Activated CD8-positive, alpha-beta memory T cell treated with anti-CD3 and anti-CD28 coated beads for 1 hour (primary cell): ENCODE data around the gene RHEB.
"Not testable (repeated sequence)": the region's sequence is repeated elsewhere in the genome, so short reads cannot be mapped to it uniquely, and the experiment has no call there.

Experiments used
- DNase-seq, 2 donors: peaks; one replicate each; pipeline ENCODE4 v3.0.0-alpha.2; 2020; ENCODE audit warnings: low read depth in 1 of 2; ENCODE audit errors: extremely low read depth in 1 of 2

The RHEB gene

GRCh38 chr7:151519765-151520418 lies at the start of gene RHEB:
Gene RHEB (minus strand): TSS chr7:151519895. CDS start chr7:151519511, 384 bp downstream.
- DNase-seq = peak; percentile 97 to 99

DNA sequence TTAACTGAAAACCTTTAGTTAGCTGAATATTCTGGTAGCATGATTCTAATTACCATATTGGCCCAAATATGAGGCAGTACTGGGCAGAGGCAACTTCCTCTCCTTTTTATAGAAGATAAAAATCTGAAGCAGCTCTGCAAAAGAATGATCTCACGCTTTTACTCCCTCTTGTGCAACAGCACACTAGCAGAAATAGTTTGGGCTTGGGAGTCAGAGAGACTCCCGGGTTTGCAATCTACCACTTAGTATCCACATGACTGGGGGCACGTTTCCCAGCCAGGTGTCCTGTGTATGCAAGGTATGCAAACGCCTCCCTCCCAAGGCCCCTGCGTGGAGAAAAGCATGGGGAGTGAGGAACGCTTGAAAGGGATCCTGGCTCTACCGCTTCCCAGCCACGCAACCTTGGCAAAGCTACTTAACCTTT lies 47.2 kb upstream of the RHEB start:
- DNase-seq = no peak

DNA sequence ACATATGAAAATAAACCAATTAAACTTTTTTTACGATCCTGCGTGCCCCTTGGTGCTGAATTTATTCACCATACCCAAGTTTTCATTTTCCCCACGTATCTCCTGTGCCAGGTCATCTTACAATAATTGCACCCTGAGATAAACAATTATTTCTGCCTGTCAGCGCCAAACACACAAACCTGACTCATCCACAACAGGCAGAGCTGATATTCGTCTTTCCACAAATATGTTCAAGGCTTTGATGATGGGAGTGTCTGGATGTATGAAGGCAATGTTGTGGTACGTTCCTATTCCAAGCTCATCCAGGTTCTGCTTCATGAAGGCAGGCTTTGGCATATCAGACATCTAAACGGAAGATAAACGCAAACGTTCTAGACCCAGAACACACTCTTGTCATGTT lies 45.8 kb upstream of the RHEB start:
- no peak for DNase-seq

GRCh38 chr7:151560243-151560642 lies 40.5 kb upstream of the RHEB start:
- no peak for DNase-seq

- no peak for DNase-seq
These were observed 40.0 kb upstream of the RHEB start for GRCh38 chr7:151559557-151560183.

DNA sequence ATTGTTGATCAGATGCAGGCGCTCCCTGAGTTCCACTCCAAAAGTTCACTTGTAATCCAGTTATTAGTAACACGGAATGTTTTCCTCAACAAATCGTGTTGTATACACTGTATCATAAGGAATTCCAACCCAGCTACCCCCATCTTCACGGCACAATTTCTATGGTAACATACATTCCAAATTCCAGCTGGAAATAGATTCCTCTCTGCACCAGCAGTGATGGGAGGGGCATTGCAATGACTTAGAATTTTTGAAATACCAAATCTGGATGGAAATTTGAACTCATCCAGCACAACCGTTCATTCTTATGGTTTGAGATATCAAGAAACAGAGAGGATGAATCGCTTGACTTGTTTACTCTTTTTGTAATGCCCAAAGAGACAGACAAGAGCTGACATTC lies 38.9 kb upstream of the RHEB start:
- DNase-seq = no peak

DNA sequence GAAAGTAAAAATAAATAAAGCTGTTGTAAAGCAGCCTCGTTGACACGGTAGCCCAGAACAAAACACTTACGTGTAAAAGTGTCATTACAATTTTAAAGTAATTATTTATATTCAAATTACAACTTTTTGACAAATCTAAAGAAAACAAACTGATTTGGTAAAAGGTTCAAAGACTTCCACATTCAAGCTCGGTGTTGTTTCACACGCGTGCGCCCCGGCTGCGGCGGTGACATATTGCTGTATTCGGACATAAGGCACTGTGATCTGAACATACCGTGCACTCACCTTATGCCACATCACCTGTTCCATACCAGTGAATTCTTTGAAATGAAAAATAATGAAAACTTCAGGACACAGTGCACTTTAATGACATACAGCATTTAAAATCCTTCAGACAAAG lies 36.9 kb upstream of the RHEB start:
- no peak for DNase-seq

- DNase-seq = no peak
These were observed 33.7 kb upstream of the RHEB start for GRCh38 chr7:151553356-151553755.

DNA sequence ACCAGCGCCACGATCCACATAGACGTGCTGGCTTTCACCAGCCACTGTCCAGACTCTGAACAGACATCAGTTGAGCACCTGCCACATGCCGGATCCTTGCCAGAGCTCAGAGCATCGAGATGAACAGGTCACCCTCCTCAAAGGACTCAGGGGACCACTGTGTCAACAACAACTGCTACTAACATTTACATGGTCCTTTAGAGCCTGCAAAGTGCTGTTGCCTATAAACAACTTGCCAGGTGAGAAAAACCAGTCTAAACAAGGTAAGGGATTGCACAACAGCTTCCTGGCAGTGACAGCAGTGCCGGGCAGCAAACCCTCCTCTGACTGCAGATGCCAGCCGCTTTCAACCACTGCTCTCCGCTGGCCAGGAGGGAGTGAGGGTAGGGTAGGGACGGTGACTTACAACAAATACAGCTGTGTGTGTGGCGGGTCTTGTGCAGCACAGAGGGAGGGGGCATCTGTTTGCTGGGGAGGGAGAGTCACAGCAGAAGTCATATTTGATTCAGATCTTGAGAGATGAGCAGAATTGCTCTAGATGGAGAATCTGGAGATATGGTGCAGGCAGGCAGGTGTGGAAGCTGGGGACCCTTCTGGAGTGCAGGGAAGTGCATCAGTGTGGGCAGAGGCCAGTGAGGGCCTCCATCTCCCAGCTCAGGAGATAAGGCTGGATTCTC lies 32.8 kb upstream of the RHEB start:
- DNase-seq = no peak

DNA sequence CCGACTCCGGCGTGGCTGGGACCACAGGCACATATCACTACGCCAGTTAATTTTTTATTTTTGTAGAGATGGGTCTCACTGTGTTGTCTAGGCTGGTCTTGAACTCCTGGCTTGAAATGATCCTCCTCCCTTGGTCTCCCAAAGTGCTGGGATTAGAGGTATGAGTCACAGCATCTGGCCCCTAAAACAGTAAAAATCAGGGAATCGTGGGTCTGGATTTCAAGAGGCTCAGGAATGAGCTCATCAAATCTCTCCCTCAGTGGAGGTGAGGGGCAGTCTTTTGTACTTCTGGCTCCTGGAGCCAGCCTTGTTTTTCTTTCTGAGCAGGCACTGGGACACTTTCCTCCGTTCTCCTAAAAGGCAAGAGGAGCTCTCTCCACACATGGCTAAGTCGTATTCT lies 32.1 kb upstream of the RHEB start:
- DNase-seq = no peak

DNA sequence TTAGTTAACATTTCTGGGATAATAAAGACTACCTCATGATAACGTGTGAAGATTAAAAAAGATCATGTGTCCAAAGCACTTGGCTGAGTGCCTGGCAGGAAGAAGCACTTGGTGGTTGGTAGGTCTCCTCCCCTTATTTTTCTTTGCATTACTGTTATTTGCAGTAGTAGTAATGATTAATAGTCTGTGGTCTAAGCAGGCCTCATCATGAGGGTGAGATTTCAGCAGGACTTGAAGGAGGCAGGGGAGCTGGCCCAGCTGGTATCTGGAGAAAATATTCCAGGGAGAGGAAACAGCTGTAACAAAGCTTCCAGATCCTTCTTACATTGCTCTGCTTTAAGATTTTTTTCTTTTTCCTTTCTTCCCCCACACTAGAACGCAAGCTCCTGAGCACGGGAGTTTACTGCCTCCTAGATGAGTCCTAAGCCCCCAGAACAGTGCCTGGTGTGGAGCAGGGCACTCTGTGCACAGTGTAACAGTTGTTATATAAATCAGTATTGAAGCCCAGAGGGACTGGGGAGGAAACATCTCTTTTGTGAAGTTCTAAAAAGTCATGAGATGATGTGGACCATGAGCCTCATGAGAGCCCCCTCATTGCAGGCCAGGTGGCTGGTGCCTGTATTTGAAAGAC lies 31.1 kb upstream of the RHEB start:
- no peak for DNase-seq

DNA sequence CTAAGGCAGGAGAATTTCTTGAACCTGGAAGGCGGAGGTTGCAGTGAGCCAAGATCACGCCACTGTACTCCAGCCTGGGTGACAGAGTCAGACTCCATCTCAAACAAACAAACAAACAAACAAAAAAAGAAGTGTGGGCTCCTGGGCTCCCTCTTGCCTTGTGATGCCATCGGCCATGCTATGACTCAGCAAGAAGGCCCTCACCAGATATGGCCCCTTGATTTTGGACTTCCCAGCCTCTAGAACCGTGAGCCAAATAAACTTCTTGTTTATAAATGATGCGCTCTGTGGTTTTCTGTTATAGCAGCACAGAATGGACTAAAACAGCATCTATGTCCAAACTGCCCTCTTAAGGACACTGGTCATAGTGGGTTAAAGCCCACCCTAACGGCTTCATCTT lies 29.9 kb upstream of the RHEB start:
- DNase-seq = no peak

GRCh38 chr7:151549083-151549482 lies 29.4 kb upstream of the RHEB start:
- DNase-seq = no peak

DNA sequence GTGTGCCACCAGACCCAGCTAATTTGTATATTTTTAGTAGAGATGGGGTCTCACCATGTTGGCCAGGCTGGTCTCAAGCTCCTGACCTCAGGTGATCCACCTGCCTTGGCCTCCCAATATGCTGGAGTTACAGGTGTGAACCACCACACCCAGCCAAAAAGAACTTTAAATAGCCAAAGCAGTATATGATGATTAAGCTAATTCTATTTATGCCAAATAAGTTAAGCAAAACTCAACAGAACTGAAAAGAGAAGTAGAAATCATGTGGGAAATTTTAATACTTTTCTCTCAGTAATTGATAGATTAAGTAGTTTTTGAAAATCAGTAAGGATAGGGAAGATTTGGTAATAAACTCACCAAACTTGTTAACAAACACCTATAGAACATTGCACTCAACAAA lies 24.5 kb upstream of the RHEB start:
- DNase-seq = no peak

GRCh38 chr7:151542606-151543130 lies 23.0 kb upstream of the RHEB start:
- no peak for DNase-seq

GRCh38 chr7:151541709-151542499 lies 22.2 kb upstream of the RHEB start:
- no peak for DNase-seq

- DNase-seq = no peak
These were observed 20.5 kb upstream of the RHEB start for GRCh38 chr7:151540146-151540545.

- no peak for DNase-seq
These were observed 19.5 kb upstream of the RHEB start for GRCh38 chr7:151539088-151539671.

DNA sequence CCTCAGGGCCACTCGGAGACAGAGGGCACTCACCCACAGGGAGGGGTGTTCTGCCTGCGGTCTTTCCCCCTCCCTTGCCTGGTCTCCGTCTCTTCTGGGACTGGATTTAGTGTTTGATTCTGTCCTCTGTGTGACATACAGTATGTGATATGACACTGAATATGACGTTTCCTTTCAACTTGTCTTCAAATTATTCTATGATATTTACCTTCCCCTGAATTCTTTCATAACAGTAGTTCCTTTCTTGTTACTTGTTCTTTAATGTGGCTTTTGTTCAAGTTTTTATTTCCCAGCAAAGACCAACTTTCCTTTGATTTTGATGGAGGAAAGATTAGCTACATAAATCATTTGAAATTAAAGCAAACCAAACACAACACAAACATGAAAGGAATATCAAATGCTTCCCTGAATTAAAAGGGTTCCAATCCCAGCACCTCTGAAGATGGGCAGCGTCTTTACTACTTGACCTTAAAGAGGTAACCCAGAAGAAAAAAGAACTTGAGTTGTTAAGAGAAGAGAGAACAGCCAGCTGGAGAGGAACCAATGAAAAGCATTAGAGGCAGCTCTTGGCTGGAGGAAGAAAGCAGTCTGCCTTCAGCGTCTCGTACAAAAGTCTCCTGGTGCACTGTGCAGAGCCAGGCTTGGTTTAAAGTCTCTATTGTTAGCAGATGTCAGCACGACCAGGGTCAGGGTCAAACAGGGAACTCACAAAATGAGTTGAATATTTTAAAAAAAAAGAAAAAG lies 18.3 kb upstream of the RHEB start:
- DNase-seq = no peak

DNA sequence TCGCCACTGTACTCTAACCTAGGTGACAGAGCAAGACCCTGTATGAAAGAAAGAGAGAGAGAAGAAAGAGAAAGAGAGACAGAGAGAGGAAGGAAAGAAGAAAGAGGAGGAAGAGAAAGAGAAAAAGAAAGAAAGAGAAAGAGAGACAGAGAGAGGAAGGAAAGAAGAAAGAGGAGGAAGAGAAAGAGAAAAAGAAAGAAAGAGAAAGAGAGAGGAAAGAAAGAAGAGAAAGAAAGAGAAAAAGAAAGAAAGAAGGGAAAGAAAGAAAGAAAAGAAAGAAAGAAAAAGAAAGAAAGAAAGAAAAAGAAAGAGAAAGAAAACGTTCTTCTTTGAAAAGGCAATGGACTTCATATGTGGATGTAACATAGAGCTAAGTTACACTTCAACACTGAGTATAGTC lies 16.5 kb upstream of the RHEB start:
- DNase-seq = not testable (repeated sequence)
